Naive thymus-derived CD4-positive, alpha-beta T cell (primary cell): ENCODE data around the gene GNB5. TPM values are rescaled to one million over a fixed set of nuclear protein-coding genes. Genes with fewer than 3 reads are reported as not detected.

Experiments
- ATAC-seq: fragments of 150-1000 bp; cut with Tn5 transposase; 2 replicates; pipeline ENCODE4 v1.10.0; 2021; ENCODE audit warnings: mild to moderate bottlenecking, moderate library complexity
- CTCF ChIA-PET: fragments of 350-600 bp; sonication (Branson Sonifier 250); formaldehyde crosslinking; loops from one replicate; lab custom pipeline; 2021; ENCODE audit warnings: antibody characterized with exemption; lab: Charles Lee
- POLR2A ChIA-PET: fragments of 350-600 bp; sonication (Branson Sonifier 250); formaldehyde crosslinking; loops from one replicate; lab custom pipeline; 2021; ENCODE audit warnings: antibody characterized with exemption, inconsistent platforms; lab: Charles Lee
- DNase-seq, 9 donors: peaks; one replicate each; pipeline versions ENCODE4 v3.0.0 to v3.0.0-alpha.2; 2020 to 2022; ENCODE audit warnings: mixed read lengths in 1 of 9
- H3K27ac ChIP-seq: one replicate; pipeline ENCODE4 v1.7.0; 2013; ENCODE audit warnings: mild to moderate bottlenecking, low read depth, low read length, moderate library complexity
- H3K27me3 ChIP-seq, 2 donors: one replicate each; pipeline ENCODE4 v1.7.0; 2013; ENCODE audit warnings: low read length in 2 of 2, mild to moderate bottlenecking in 2 of 2, moderate library complexity in 2 of 2; ENCODE audit not compliant: control insufficient read depth in 2 of 2, insufficient read depth in 2 of 2
- H3K36me3 ChIP-seq, 3 experiments: 1 replicate in 2 of 3; 2 replicates in 1 of 3; pipeline ENCODE4 v1.7.0; 2013; ENCODE audit warnings: low read length in 3 of 3, mild to moderate bottlenecking in 3 of 3, moderate library complexity in 1 of 3; ENCODE audit not compliant: insufficient read depth in 3 of 3, control insufficient read depth in 2 of 3
- H3K4me1 ChIP-seq, 2 donors: one replicate each; pipeline ENCODE4 v1.7.0; 2013; ENCODE audit warnings: low read length in 2 of 2, mild to moderate bottlenecking in 2 of 2, moderate library complexity in 1 of 2; ENCODE audit not compliant: control insufficient read depth in 2 of 2, insufficient read depth in 2 of 2
- H3K4me3 ChIP-seq: 2 replicates; pipeline ENCODE4 v1.7.0; 2013; ENCODE audit warnings: mild to moderate bottlenecking, low read length
- H3K9me3 ChIP-seq, 3 experiments: 1 replicate in 2 of 3; 2 replicates in 1 of 3; pipeline ENCODE4 v1.7.0; 2013; ENCODE audit warnings: low read length in 3 of 3; ENCODE audit not compliant: control insufficient read depth in 2 of 3
- H3K27ac Mint-ChIP-seq, 9 donors: one replicate each; pipeline ENCODE4 v1.8.0; 2020 to 2022; ENCODE audit warnings: mixed read lengths in 9 of 9, mild to moderate bottlenecking in 8 of 9, moderate library complexity in 5 of 9, inconsistent platforms in 2 of 9
- H3K27me3 Mint-ChIP-seq, 5 donors: one replicate each; pipeline ENCODE4 v1.8.0; 2021 to 2022; ENCODE audit warnings: mixed read lengths in 5 of 5, mild to moderate bottlenecking in 1 of 5
- H3K36me3 Mint-ChIP-seq, 5 donors: one replicate each; pipeline ENCODE4 v1.8.0; 2020 to 2022; ENCODE audit warnings: mixed read lengths in 5 of 5, mild to moderate bottlenecking in 3 of 5, inconsistent platforms in 1 of 5
- H3K4me1 Mint-ChIP-seq, 7 donors: one replicate each; pipeline ENCODE4 v1.8.0; 2020 to 2022; ENCODE audit warnings: mixed read lengths in 7 of 7, mild to moderate bottlenecking in 3 of 7, inconsistent platforms in 1 of 7
- H3K4me3 Mint-ChIP-seq, 10 donors: one replicate each; pipeline ENCODE4 v1.8.0; 2020 to 2022; ENCODE audit warnings: mild to moderate bottlenecking in 10 of 10, mixed read lengths in 10 of 10, moderate library complexity in 6 of 10, inconsistent platforms in 2 of 10
- H3K9me3 Mint-ChIP-seq, 11 donors: one replicate each; pipeline ENCODE4 v1.8.0; 2020 to 2022; ENCODE audit warnings: mixed read lengths in 11 of 11, mild to moderate bottlenecking in 4 of 11, inconsistent platforms in 1 of 11, moderate library complexity in 1 of 11
- intact Hi-C, 2 donors: fragments of 100-400 bp; cut with micrococcal nuclease; formaldehyde crosslinking; loops; one replicate each; pipeline ENCODE4 v1.15.1; 2023
- polyA plus RNA-seq, 2 donors: library from polyadenylated mRNA; unstranded; fragments of 300-500 nt; fragmentation: Illumina TruSeq; gene quantifications; one replicate each; pipeline ENCODE4 v1.2.3, GENCODE V29; 2021
- total RNA-seq, 6 experiments: library from RNA in 5 of 6; stranded (reverse) in 5 of 6; gene quantifications; 1 replicate in 5 of 6; 2 replicates in 1 of 6; pipeline ENCODE4 v1.2.3 and lab custom pipeline; 2021 to 2026

GNB5 gene
- total and polyA plus RNA-seq, 7 experiments from 2014 or later = 35.1 to 80.0 (median 49.0) TPM

DNA sequence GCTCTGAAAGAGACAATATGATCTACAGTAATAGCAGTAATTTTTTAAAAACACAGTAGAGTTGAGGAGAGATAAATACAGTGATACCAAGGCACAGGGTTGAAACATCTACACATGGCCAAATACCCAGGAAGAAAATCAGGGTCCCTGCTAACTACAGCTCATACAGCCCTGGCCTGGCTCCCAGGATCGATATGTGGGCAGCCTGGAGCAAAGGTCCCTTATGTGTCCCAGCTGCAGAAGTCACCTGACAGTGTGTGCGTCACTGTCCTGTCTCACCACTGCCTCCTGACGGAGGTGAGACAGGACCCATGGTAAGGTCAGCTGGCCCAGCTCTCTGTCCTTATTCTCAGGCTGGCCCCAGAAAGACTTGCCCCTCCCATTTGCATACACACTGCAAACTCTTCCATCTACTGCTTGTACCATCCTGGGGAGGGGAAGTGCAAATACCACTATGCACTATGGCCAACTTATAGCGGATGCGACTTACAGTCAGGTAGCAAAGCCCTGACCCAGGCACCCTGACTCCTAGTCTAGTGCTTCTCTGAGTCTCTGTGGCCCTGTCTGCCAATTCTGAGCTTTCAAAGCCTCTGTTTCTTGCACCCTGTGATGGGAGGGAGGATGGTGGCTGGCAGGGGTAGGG, 56.6 kb downstream of the GNB5 start:
- peaks cover 4 to 43% (median 18%) of the 10 kb centered on the region in 5 donors for H3K36me3 Mint-ChIP-seq

DNA sequence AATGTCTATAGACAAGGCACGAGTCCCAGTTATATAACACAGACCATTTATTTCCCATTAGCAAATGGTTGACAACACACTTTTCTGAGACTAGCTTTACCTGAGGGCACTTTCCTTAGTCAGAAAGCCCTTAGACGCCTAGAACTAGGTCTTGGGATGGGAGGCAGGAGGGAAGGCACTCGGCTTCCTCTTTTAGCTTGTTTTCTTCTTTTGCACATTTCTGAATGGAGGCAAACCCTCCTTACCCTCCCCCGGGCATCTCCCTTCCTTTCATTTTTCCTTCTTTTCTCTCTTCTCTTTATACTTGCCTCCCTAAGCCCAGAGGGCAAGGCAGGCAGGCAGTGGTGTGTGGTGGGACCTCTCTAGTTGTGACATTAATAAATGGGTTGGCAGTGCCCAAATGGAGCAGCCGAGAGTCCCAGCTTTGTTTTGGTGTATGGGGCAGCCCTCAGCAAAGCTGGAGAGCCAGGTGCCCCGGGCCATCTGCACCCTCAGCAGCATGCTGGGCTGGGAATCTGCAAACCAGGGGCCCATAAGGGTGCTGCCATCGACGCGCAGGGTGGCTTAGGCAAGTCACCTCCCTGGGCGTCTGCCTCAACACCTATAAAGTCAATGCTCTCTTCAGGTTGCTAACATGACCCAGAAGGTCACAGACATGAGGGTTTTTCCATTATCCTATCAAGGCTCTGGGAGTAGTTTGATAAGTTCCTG, 57.5 kb downstream of the GNB5 start:
- no peaks in the 10 kb centered on the region for H3K27me3 Mint-ChIP-seq
- peaks cover 0 to 3% (median 0%) of the 10 kb centered on the region in 11 donors for H3K9me3 Mint-ChIP-seq
- intact Hi-C loops = no loop called here
- DNase-seq (no peak), ATAC-seq (no peak)
- POLR2A ChIA-PET = interaction anchor here (0.6 to 0.9 kb wide), 2 partner anchors 9 to 88 kb away, joined by 3 read pairs; no protein-coding TSS in a partner anchor
- no peak overlapping the region for H3K27ac Mint-ChIP-seq
- Histone ChIP-seq H3K27ac (no peak overlapping the region), H3K27me3 (no peaks in the 10 kb centered on the region), H3K4me3 (no peak overlapping the region), H3K36me3 (peaks cover 0 to 48% (median 4%) of the 10 kb centered on the region in 3 experiments), H3K4me1 (peaks cover 13 to 14% of the 10 kb centered on the region in 2 donors), H3K9me3 (no peaks in the 10 kb centered on the region)
- no peak overlapping the region for H3K4me3 Mint-ChIP-seq
- peaks cover 3 to 39% (median 13%) of the 10 kb centered on the region in 5 donors for H3K36me3 Mint-ChIP-seq
- H3K4me1 Mint-ChIP-seq = peaks cover 3 to 27% (median 22%) of the 10 kb centered on the region in 7 donors
- CTCF ChIA-PET = no interaction called here

More for the DNA sequence above, 56.6 kb downstream of the GNB5 start:
- no peaks in the 10 kb centered on the region for H3K9me3 ChIP-seq
- Mint-ChIP-seq H3K4me3 (no peak overlapping the region), H3K9me3 (peaks cover 0 to 3% (median 0%) of the 10 kb centered on the region in 11 donors), H3K27ac (peak overlapping the region in 4 of 9 donors; percentile 5 to 46 (median 38)), H3K27me3 (no peaks in the 10 kb centered on the region), H3K4me1 (peaks cover 4 to 27% (median 22%) of the 10 kb centered on the region in 7 donors)
- intact Hi-C loops = no loop called here
- no peaks in the 10 kb centered on the region for H3K27me3 ChIP-seq
- H3K27ac ChIP-seq = no peak overlapping the region
- ATAC-seq (no peak), DNase-seq (no peak)
- H3K4me1 ChIP-seq = peaks cover 13 to 14% of the 10 kb centered on the region in 2 donors
- CTCF ChIA-PET = interaction anchor here (0.6 kb wide), 1 partner anchor 111 kb away, joined by 4 read pairs; no protein-coding TSS in a partner anchor
- H3K36me3 ChIP-seq = peaks cover 0 to 49% (median 4%) of the 10 kb centered on the region in 3 experiments
- H3K4me3 ChIP-seq = no peak overlapping the region
- POLR2A ChIA-PET = interaction anchor here (0.6 to 3.7 kb wide), 3 partner anchors 8 to 87 kb away, joined by 3 to 11 read pairs (median 3); no protein-coding TSS in a partner anchor

DNA sequence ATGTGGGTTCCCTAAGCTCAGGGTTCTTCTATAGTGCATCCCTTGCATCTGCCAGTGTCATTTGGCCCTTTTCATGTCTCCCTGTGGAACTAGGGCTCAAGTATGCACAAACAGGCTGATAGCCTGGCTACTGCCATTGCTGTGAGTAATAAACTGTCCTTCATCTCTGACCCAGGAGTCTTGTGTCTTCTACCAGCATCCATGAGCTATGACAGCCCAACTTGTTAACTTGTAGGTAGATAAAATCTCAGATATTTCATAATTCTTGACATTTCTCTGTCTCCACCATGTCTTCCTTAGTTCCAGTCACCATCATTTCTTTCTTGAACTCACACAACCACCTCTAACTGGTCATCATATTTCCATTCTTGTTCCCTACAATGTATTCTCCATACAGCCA, 59.1 kb downstream of the GNB5 start:
- no peak overlapping the region for H3K4me3 Mint-ChIP-seq
- H3K36me3 ChIP-seq = peaks cover 0 to 48% (median 4%) of the 10 kb centered on the region in 3 experiments
- ATAC-seq = no peak
- DNase-seq = no peak
- peaks cover 13 to 14% of the 10 kb centered on the region in 2 donors for H3K4me1 ChIP-seq
- intact Hi-C loops = no loop called here
- no peak overlapping the region for H3K4me3 ChIP-seq
- H3K9me3 ChIP-seq = no peaks in the 10 kb centered on the region
- H3K4me1 Mint-ChIP-seq = peaks cover under 1 to 17% (median 16%) of the 10 kb centered on the region in 7 donors
- no peaks in the 10 kb centered on the region for H3K27me3 ChIP-seq
- CTCF ChIA-PET = no interaction called here
- H3K27ac ChIP-seq = no peak overlapping the region
- POLR2A ChIA-PET = no interaction called here
- H3K9me3 Mint-ChIP-seq = peaks cover 0 to 3% (median 0%) of the 10 kb centered on the region in 11 donors
- H3K27me3 Mint-ChIP-seq = no peaks in the 10 kb centered on the region
- H3K36me3 Mint-ChIP-seq = peaks cover 3 to 39% (median 10%) of the 10 kb centered on the region in 5 donors
- peak overlapping the region in 2 of 9 donors; percentile 3 to 5 for H3K27ac Mint-ChIP-seq

DNA sequence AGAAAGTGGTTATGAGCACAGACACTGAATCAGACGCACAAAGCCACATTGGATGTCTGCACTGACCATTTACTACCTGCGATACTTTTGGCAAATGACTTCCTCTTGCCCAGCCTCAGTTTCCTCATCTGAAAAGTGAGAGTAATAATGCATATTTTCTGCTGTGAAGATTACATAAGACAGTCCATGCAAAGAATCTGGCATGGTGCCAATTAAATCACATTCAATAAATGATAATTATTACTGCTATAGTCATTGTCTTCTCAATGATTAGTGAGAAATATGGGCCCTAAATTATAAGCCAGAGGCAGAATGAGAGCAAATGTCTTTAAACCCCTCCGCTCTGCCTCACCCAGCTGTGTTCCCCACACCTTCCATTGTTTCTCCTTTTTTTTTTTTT, 62.6 kb downstream of the GNB5 start:
- POLR2A ChIA-PET = interaction anchor here (0.7 kb wide), 1 partner anchor 108 kb away, joined by 4 read pairs; no protein-coding TSS in a partner anchor

DNA sequence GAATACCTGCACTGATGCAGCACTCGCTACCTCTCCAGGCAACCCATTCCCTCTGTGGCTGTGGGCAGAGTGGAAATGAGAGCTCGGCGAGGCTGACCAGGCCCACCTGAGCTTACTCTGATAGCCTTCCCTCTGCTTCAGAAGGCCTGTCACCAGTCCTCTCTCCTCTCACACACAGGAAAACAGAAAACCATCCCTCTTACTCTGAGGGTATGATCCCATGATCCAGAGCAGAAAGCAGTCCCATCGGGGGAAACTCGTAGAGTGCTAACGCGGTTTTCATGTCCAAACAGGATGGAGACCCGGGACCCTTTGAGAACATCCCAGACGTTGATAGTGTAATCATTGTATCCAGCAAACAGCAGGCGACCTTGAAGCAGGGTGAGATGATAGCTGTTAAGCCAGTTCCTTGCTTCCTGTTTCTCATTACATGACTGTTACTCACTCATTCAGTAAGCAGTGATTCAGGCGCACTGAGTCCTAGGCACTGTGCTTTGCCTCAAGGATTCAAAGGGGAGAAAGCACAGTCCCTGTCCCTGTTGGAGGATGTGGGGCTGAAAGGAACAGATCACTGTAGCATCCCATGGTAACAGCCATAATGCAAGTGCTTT, 66.8 kb downstream of the GNB5 start:
- DNase-seq (no peak), ATAC-seq (peak; percentile 27)
- H3K9me3 ChIP-seq = no peaks in the 10 kb centered on the region
- Mint-ChIP-seq H3K27ac (peak overlapping the region in 1 of 9 donors; percentile 72), H3K4me3 (no peak overlapping the region), H3K36me3 (peaks cover 0 to 17% (median 5%) of the 10 kb centered on the region in 5 donors), H3K27me3 (no peaks in the 10 kb centered on the region), H3K4me1 (no peaks in the 10 kb centered on the region), H3K9me3 (no peaks in the 10 kb centered on the region)
- H3K27me3 ChIP-seq = no peaks in the 10 kb centered on the region
- H3K4me3 ChIP-seq = no peak overlapping the region
- intact Hi-C loops = no loop called here
- H3K36me3 ChIP-seq = peaks cover 0 to 17% (median 0%) of the 10 kb centered on the region in 3 experiments
- POLR2A ChIA-PET = no interaction called here
- H3K4me1 ChIP-seq = no peaks in the 10 kb centered on the region
- CTCF ChIA-PET = interaction anchor here (0.8 kb wide), 1 partner anchor 15 kb away, joined by 6 read pairs; no protein-coding TSS in a partner anchor
- no peak overlapping the region for H3K27ac ChIP-seq

More for the DNA sequence above, 62.6 kb downstream of the GNB5 start:
- intact Hi-C loops = no loop called here
- Histone ChIP-seq H3K27me3 (no peaks in the 10 kb centered on the region), H3K4me3 (no peak overlapping the region), H3K27ac (no peak overlapping the region), H3K36me3 (peaks cover 0 to 41% (median 4%) of the 10 kb centered on the region in 3 experiments), H3K9me3 (no peaks in the 10 kb centered on the region), H3K4me1 (no peaks in the 10 kb centered on the region)
- ATAC-seq (no peak), DNase-seq (no peak)
- H3K27ac Mint-ChIP-seq = no peak overlapping the region
- peaks cover 0 to 3% (median 0%) of the 10 kb centered on the region in 11 donors for H3K9me3 Mint-ChIP-seq
- H3K4me1 Mint-ChIP-seq = no peaks in the 10 kb centered on the region
- no peak overlapping the region for H3K4me3 Mint-ChIP-seq
- H3K36me3 Mint-ChIP-seq = peaks cover 3 to 32% (median 7%) of the 10 kb centered on the region in 5 donors
- CTCF ChIA-PET = no interaction called here
- no peaks in the 10 kb centered on the region for H3K27me3 Mint-ChIP-seq

DNA sequence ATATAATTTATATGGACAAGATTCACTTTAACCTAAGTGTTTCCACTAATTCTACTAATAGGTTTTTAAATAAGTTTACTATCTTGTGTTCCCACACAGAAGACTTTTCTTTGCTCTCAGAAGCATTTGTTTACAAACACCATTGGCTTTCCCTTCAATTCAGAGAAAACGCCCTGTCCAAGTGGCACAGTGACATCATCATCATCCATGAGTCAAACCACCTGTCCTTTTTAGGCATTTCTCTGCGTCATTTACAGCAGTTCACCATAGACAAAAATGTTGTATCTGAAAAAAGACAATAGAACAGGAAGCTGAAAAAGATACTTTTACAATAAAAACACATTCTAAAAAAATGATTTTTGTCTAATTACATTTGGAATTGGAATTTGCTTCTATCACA, 69.3 kb downstream of the GNB5 start:
- Histone ChIP-seq H3K27me3 (no peaks in the 10 kb centered on the region), H3K4me3 (no peak overlapping the region), H3K36me3 (peaks cover 0 to 13% (median 0%) of the 10 kb centered on the region in 3 experiments), H3K9me3 (no peaks in the 10 kb centered on the region), H3K27ac (no peak overlapping the region), H3K4me1 (no peaks in the 10 kb centered on the region)
- Mint-ChIP-seq H3K4me1 (peaks cover 0 to 6% (median 0%) of the 10 kb centered on the region in 7 donors), H3K27me3 (no peaks in the 10 kb centered on the region), H3K4me3 (no peak overlapping the region), H3K27ac (no peak overlapping the region), H3K36me3 (peaks cover 0 to 10% (median 5%) of the 10 kb centered on the region in 5 donors), H3K9me3 (no peaks in the 10 kb centered on the region)
- ATAC-seq (no peak), DNase-seq (no peak)
- ChIA-PET CTCF (no interaction called here), POLR2A (no interaction called here)
- intact Hi-C loops = no loop called here
